Measurements from ENCODE around the gene SIRPA.

SIRPA gene

DNA sequence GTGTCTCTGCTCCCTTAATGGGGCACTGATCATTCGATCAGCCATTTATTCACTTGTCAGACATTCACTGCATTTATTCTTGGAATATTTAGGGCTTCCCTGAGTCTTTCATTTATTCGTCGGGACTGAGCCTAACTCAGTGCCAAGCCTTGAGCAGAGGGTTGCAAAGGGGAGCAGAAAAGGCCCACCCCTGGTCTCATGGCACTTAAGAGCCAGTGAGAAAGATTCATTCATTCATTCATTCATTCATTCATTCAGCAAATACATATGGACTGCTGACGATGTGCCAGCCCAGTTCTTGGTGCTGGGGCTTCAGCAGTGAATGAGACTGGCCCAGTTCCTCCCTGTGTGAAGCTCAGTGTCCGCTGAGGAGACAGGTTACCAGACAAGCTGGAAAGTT, 36.6 kb downstream of the SIRPA start:
- TF ChIP-seq CTCF (IDR thresholded peaks at IDR 0.05; ENCODE audit: low read depth, low read length) = no peak
- H3K4me3 ChIP-seq (ENCODE audit: low read depth, low read length) = no peak overlapping the region

- no peak for TF ChIP-seq CTCF (IDR thresholded peaks at IDR 0.05; ENCODE audit: low read depth, low read length)
- H3K4me3 ChIP-seq (ENCODE audit: low read depth, low read length) = no peak overlapping the region
These were observed 37.8 kb downstream of the SIRPA start for GRCh38 chr20:1932971-1933370.

- TF ChIP-seq CTCF (IDR thresholded peaks at IDR 0.05; ENCODE audit: low read depth, low read length) = no peak
These were observed 38.3 kb downstream of the SIRPA start for GRCh38 chr20:1933465-1933870.

DNA sequence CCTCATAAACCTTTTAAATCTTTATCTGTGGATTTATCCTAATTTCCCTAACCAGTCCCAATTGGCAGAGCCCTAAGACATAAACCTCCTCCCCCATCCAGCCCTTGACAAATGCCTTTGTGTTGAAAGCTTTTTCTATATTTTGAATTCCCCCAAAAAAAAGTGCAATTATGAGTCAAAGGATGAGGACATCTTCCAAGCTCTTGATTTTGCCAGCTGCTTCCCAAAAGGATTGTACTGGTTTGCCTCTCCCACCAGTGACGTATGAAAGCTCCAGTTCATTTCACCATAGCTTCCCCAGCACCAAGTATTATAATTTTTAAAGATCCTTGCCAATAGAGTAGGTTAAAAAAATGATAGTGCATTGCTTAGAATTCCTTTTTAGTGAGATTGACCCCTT, 38.9 kb downstream of the SIRPA start:
- TF ChIP-seq CTCF (IDR thresholded peaks at IDR 0.05; ENCODE audit: low read depth, low read length) = no peak
- no peak overlapping the region for H3K4me3 ChIP-seq (ENCODE audit: low read depth, low read length)

More at GRCh38 chr20:1933465-1933870, 38.3 kb downstream of the SIRPA start:
- H3K4me3 ChIP-seq (ENCODE audit: low read depth, low read length) = no peak overlapping the region

- no peak for TF ChIP-seq CTCF (IDR thresholded peaks at IDR 0.05; ENCODE audit: low read depth, low read length)
- H3K4me3 ChIP-seq (ENCODE audit: low read depth, low read length) = no peak overlapping the region
These were observed 39.7 kb downstream of the SIRPA start for GRCh38 chr20:1934721-1935573.

- TF ChIP-seq CTCF (IDR thresholded peaks at IDR 0.05; ENCODE audit: low read depth, low read length) = no peak
- no peak overlapping the region for H3K4me3 ChIP-seq (ENCODE audit: low read depth, low read length)
These were observed 40.6 kb downstream of the SIRPA start for GRCh38 chr20:1935696-1936366.
